ENCODE data around the gene KLF11. TPM values are rescaled to one million over a fixed set of nuclear protein-coding genes. Genes with fewer than 3 reads are reported as not detected.

The KLF11 gene
- total and polyA plus RNA-seq, 11 donors: 5.4 to 43.8 (median 19.4) TPM

- H3K27ac ChIP-seq: no peak overlapping the region
- no peak for ATAC-seq
These were observed 58.1 kb downstream of the KLF11 start for GRCh38 chr2:10101491-10101890.

GRCh38 chr2:10103179-10103578 is 59.8 kb downstream of the KLF11 start:
- no peak for ATAC-seq
- 71 to 81% (median 78%) methylated on average over 6 of the region's 6 CpGs for WGBS, 4 donors

More at GRCh38 chr2:10101491-10101890, 58.1 kb downstream of the KLF11 start:
- Histone ChIP-seq H3K27me3 (no peaks in the 10 kb centered on the region), H3K4me3 (no peak overlapping the region), H3K4me1 (peaks cover 0 to 15% (median 2%) of the 10 kb centered on the region in 12 donors), H3K36me3 (no peaks in the 10 kb centered on the region), H3K9me3 (peaks cover 0 to 7% (median 0%) of the 10 kb centered on the region in 12 donors)
- DNase-seq: no peak
- TF ChIP-seq POLR2A (IDR thresholded peaks at IDR 0.05) (no peak), CTCF (IDR thresholded peaks at IDR 0.05) (no peak)
- intact Hi-C loops (cut with DNase I): no loop called here
- WGBS, 4 donors: 57 to 66% (median 61%) methylated on average over 7 of the region's 7 CpGs

More at GRCh38 chr2:10103179-10103578, 59.8 kb downstream of the KLF11 start:
- TF ChIP-seq CTCF (IDR thresholded peaks at IDR 0.05) (no peak), POLR2A (IDR thresholded peaks at IDR 0.05) (no peak)
- Histone ChIP-seq H3K4me1 (peaks cover 0 to 12% (median 0%) of the 10 kb centered on the region in 12 donors), H3K27ac (no peak overlapping the region), H3K4me3 (no peak overlapping the region), H3K9me3 (peaks cover 0 to 11% (median 0%) of the 10 kb centered on the region in 12 donors), H3K36me3 (no peaks in the 10 kb centered on the region), H3K27me3 (no peaks in the 10 kb centered on the region)
- DNase-seq: no peak
- intact Hi-C loops (cut with DNase I): no loop called here

Other genes with a start within 250 kb of the KLF11 start
- gene TAF1B, start 200.1 kb upstream of the KLF11 start, total RNA-seq: 10 to 100 TPM in 1 of 9 donors, 1 to 10 TPM in 8; 3.8 to 13.9 (median 5.2) TPM
- gene TAF1B, start 200.1 kb upstream of the KLF11 start, polyA plus RNA-seq: 1 to 10 TPM; 1.1 to 4.7 TPM
- gene GRHL1, start 91.9 kb upstream of the KLF11 start, total RNA-seq: 1 to 10 TPM in 6 of 9 donors, under 1 TPM in 3; 0.79 to 2.8 (median 1.1) TPM
- gene GRHL1, start 91.9 kb upstream of the KLF11 start, polyA plus RNA-seq: under 1 TPM; 0.50 to 0.57 TPM
- 1 to 10 TPM; 1.3 to 9.1 (median 2.6) TPM for gene CYS1, start 36.9 kb downstream of the KLF11 start, total RNA-seq
- gene CYS1, start 36.9 kb downstream of the KLF11 start, polyA plus RNA-seq: 1 to 10 TPM in 1 of 2 donors, under 1 TPM in 1; 0.42 to 1.3 TPM
- gene RRM2, start 79.2 kb downstream of the KLF11 start, total RNA-seq: 10 to 100 TPM in 1 of 9 donors, 1 to 10 TPM in 4, under 1 TPM in 3, not detected in 1; 0.09 to 32.6 (median 1.3) TPM
- under 1 TPM; 0.08 to 0.44 TPM for gene RRM2, start 79.2 kb downstream of the KLF11 start, polyA plus RNA-seq